ENCODE data around the gene CINP.

CINP gene

DNA sequence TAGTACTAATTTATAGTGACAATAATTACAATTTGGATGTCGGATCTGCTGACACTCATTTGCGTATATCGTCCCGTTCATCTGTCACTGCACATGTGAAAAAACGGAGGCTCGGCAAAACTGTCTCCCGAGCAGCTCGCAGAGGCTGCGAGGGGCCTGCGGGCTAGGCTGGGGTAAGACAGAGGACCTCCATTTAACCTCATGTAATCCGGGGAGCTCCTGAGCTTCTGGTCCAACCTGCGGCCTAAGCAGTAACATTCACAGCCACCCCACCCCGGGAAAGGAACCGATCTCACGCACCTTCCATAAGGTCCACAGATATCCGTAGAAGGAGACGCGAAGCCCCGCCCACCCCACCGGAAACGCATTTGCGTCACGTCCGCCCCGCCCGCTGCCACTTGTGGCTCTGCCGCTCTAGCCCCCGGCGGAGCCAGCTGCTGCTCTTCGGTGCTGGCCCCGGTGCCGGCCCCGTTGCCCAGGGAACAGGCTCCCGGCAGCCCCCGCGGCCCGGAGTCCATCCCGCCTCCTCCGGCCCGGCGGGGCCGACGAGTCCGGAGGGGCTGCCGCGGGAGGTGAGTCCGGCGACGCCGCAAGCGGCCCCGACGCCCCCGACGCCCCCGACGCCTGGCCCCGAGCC is at the start of gene CINP, which contains the start of gene TECPR2:
CINP (minus strand) TSS at position 346 of the 637 bp plus-strand sequence; CDS start at position 307, 39 bp downstream.
TECPR2 (plus strand) TSS at position 397 of the 637 bp plus-strand sequence. CDS start 13,781 bp downstream, outside the sequence.
- DNase-seq (ENCODE audit: low read depth): peak; percentile 97

DNA sequence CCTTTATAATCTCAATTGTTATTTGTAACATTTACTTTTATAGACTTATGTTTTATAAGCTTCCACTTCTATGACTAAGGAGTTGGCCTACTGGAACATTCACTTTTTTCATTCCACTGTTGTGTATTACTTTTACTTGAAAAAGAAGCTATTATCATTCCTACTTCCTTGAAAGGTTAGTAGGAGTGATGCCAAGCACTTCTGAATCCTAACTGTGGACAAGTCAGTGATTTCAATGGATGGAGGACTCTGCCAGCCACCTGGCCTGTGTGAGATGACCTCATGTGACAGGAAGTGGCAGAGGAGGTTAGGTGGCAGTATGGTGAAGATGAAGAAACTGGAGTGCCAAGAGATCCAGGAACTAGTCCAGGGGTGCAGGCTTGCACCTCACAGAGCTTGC is 46.0 kb upstream of the CINP start:
- no peak for DNase-seq (ENCODE audit: low read depth)

GRCh38 chr14:102407258-102407657 is 44.6 kb upstream of the CINP start:
- no peak for DNase-seq (ENCODE audit: low read depth)

DNA sequence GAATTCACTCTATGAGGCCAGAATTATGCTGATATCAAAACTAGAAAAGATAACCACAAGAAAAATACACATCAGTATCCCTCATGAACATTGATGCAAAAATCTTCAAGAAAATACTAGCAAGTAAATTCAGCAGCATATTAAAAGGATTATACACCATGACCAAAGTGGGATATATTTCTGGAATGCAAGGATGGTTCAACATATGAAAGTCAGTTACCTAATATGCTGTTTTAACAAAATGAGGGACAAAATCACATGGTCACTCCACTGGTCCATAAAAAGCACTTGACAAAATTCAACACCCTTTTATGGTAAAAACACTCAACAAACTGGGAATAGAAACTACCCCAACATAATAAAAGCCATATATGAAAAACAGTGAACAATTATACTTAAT is 40.3 kb upstream of the CINP start:
- DNase-seq (ENCODE audit: low read depth): no peak

DNA sequence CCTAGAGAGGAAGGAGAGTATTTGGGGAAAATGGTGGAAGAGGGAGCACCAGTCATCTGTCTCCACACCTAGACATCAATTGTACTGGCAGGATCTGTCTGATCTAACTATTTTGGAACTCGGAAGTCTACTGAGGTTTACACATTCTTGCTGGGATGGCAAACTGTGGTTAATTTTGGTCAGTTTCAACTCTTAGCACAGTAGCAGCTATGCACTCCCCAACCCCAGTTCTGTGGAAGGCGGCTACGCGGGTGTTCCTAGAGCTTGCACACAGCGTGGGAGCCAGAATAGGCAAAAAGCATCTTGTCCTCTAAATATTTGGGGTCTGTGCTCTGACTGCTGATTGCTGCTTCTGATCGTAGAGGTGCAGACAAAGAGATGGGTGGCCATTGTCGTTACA is 33.8 kb upstream of the CINP start:
- no peak for DNase-seq (ENCODE audit: low read depth)

- DNase-seq (ENCODE audit: low read depth): no peak
These were observed 32.2 kb upstream of the CINP start for GRCh38 chr14:102394717-102395375.

GRCh38 chr14:102392506-102392905 is 29.8 kb upstream of the CINP start:
- DNase-seq (ENCODE audit: low read depth): no peak

DNA sequence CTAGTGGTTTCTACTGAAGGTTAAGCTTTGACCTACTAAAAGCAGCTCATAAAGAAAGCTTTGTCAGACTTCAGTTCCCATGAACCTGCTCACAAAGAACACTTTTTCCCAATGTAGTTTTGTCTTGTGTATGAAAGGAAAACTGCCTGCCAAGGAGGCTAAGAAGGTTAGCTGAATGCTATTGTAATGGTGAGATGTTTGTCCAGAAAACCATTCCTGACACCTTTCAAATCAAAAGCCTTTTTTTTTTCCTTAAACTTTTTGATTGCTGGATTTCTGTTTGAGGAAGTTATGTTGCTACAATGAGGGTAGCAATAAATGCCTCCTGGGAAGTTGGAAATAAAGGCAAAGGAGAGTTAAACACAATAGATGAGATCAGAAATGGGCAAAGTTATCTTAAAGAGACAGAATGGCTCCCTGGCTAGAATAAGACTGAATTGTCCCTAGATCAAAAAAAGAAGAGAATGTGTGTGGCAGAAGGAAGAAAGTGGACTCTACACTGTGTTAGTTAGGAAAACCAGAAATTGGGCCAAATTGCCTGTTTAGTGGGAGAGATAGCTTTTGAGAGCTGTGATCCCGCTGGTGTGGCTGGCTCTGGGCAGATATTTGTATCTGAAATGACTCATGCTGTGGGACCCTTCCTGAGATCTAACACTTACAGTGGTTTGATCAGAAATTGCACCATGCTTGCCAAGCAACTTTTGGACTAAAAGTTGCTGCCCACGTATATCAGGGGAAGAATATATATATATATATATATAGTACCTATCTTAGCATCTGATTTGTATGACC is 27.6 kb upstream of the CINP start:
- no peak for DNase-seq (ENCODE audit: low read depth)

- DNase-seq (ENCODE audit: low read depth): no peak
These were observed 26.6 kb upstream of the CINP start for GRCh38 chr14:102389246-102389645.

DNA sequence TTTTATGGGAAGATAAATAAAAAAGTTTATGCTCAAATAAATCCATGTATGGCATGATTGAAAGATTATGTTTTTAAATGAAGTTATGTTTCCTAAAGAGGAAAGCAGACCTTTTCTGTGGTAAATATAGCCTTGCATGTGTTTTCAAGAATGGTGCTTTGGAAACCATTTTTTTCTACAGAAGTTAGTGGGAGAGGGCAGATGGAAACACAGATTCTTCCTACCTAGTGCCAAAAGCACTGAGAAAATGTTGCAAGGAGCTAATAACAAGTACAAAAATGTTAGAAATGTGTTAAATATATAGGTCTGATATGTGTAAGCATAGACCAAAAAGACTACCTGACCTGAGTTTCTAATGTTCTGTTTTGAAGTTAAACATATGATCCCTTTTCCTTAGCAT is 24.4 kb upstream of the CINP start:
- DNase-seq (ENCODE audit: low read depth): no peak

- no peak for DNase-seq (ENCODE audit: low read depth)
These were observed 16.1 kb upstream of the CINP start for GRCh38 chr14:102378830-102379229.

GRCh38 chr14:102377696-102378095 is 15.0 kb upstream of the CINP start:
- DNase-seq (ENCODE audit: low read depth): no peak

GRCh38 chr14:102375119-102375518 is 12.4 kb upstream of the CINP start:
- DNase-seq (ENCODE audit: low read depth): no peak

- no peak for DNase-seq (ENCODE audit: low read depth)
These were observed 11.6 kb upstream of the CINP start for GRCh38 chr14:102374264-102374663.

DNA sequence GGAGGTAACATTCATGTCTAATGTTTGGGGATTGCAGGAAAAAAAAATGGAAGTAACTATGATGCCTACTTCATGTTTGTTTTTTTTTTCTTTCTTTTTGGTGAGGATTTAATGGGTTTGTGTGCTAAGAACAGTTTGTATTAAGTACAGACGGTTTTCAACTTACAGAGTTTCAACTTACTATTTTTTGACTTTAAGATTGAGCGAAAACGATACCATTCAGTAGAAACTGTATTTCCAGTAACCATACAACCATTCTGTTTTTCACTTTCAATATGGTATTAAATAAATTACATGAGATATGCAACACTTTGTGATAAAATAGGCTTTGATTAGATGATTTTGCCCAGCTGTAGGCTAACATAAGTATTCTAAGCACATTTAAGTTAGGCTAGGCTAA is 10.4 kb upstream of the CINP start:
- DNase-seq (ENCODE audit: low read depth): no peak

- DNase-seq (ENCODE audit: low read depth): no peak
These were observed 8.7 kb upstream of the CINP start for GRCh38 chr14:102371361-102371760.

- DNase-seq (ENCODE audit: low read depth): no peak
These were observed 7.7 kb upstream of the CINP start for GRCh38 chr14:102370305-102370809.

- DNase-seq (ENCODE audit: low read depth): peak; percentile 7
These were observed 673 bp upstream of the CINP start for GRCh38 chr14:102363182-102363943.

GRCh38 chr14:102362084-102362483 is 606 bp downstream of the CINP start:
- peak; percentile 30 for DNase-seq (ENCODE audit: low read depth)

GRCh38 chr14:102360388-102360787 is 2.3 kb downstream of the CINP start:
- no peak for DNase-seq (ENCODE audit: low read depth)

GRCh38 chr14:102359341-102359740 is 3.3 kb downstream of the CINP start:
- DNase-seq (ENCODE audit: low read depth): no peak

GRCh38 chr14:102356280-102356679 is 6.4 kb downstream of the CINP start:
- DNase-seq (ENCODE audit: low read depth): no peak
